ENCODE data around the gene TBC1D14. TPM values are rescaled to one million over a fixed set of nuclear protein-coding genes. Genes with fewer than 3 reads are reported as not detected.

The TBC1D14 gene
- total and polyA plus RNA-seq, 9 of the 15 experiments (the other 6 are each of a cell fraction or from before 2014, with no cell fraction given): 2.1 to 59.6 (median 44.8) TPM

GRCh38 chr4:7042503-7043283 is 133.1 kb downstream of the TBC1D14 start (continued):
- TF ChIP-seq MGA (IDR thresholded peaks at IDR 0.05) (peak; percentile 39; the same call in 1 of the 2 replicates), NCOA6 (IDR thresholded peaks at IDR 0.05) (no peak), ATF3 (IDR thresholded peaks at IDR 0.05) (no peak), ATF3 (CRISPR knock-in tag; conservative IDR thresholded peaks at IDR 0.05) (no peak), NCOA4 (IDR thresholded peaks at IDR 0.05; ENCODE audit: partially characterized antibody) (no peak), RBBP5 (IDR thresholded peaks at IDR 0.05; ENCODE audit: borderline replicate concordance, insufficient read depth, low read length, poor library complexity, severe bottlenecking) (peak; percentile 77), ZNF512 (tag; IDR thresholded peaks at IDR 0.05) (no peak), RBM25 (IDR thresholded peaks at IDR 0.05; ENCODE audit: low read depth, low read length, severe bottlenecking) (peak; percentile 99), SREBF2 (CRISPR knock-in tag; IDR thresholded peaks at IDR 0.05) (no peak)

All from K562 (cell line).